Hepatocyte (in vitro differentiated cells): Measurements from ENCODE around the gene HABP4.

Experiments used
- EZH2 ChIP-seq: fragments of 200-600 bp; sonication (generic); IDR thresholded peaks from 2 replicates; pipeline ENCODE4 v1.6.1; 2016; ENCODE audit warnings: antibody characterized with exemption, mild to moderate bottlenecking, borderline replicate concordance
- TF ChIP-seq, protein P1 (sequence below): fragments of 200-600 bp; sonication (generic); IDR thresholded peaks from 2 replicates; pipeline ENCODE4 v1.5.1; 2016; ENCODE audit warnings: antibody characterized with exemption, mild to moderate bottlenecking; ENCODE audit not compliant: poor library complexity

DNA sequence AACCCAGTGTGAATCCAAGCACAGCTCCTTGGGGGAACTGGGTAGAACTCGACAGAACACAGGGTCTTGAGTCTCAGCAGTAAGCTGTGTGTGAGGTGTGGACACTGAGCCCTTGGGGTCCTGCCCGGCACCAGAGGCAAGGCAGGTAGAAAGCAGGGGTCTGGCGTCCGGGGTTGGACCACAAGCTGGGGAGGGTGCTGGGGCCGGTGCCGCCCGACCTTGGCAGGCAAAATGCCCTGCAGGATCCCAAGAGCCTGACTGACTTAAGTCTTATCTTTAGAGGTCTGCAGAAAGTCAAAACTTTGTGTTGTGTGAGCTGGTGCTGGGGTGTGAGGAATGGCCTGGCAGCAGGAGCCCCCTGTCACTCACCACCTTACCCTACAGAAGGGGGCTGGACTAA is 49.3 kb downstream of the HABP4 start:
- TF ChIP-seq, protein P1, sequence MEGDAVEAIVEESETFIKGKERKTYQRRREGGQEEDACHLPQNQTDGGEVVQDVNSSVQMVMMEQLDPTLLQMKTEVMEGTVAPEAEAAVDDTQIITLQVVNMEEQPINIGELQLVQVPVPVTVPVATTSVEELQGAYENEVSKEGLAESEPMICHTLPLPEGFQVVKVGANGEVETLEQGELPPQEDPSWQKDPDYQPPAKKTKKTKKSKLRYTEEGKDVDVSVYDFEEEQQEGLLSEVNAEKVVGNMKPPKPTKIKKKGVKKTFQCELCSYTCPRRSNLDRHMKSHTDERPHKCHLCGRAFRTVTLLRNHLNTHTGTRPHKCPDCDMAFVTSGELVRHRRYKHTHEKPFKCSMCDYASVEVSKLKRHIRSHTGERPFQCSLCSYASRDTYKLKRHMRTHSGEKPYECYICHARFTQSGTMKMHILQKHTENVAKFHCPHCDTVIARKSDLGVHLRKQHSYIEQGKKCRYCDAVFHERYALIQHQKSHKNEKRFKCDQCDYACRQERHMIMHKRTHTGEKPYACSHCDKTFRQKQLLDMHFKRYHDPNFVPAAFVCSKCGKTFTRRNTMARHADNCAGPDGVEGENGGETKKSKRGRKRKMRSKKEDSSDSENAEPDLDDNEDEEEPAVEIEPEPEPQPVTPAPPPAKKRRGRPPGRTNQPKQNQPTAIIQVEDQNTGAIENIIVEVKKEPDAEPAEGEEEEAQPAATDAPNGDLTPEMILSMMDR = no peak
- TF ChIP-seq EZH2 = no peak
